ENCODE data around the gene LANCL3. TPM values are rescaled to one million over a fixed set of nuclear protein-coding genes. Genes with fewer than 3 reads are reported as not detected.
"Not testable (repeated sequence)": the region's sequence is repeated elsewhere in the genome, so short reads cannot be mapped to it uniquely, and the experiment has no call there.

LANCL3 gene
- under 1 TPM; 0.11 to 0.26 (median 0.20) TPM for polyA plus RNA-seq (ENCODE audit: insufficient read length in 4 of 4)

- not testable (repeated sequence) for DNase-seq (ENCODE audit: low read depth in 4 of 4, low spot score in 3 of 4)
Observed at GRCh38 chrX:37571426-37572107, at the start of gene LANCL3. LANCL3 (plus strand) TSS chrX:37571661; CDS start chrX:37571871, 210 bp downstream.

- DNase-seq (ENCODE audit: low read depth in 4 of 4, low spot score in 3 of 4): not testable (repeated sequence)
Observed at GRCh38 chrX:37523673-37524072, 47.8 kb upstream of the LANCL3 start.

GRCh38 chrX:37541991-37542390, 29.5 kb upstream of the LANCL3 start:
- no peak for DNase-seq (ENCODE audit: low read depth in 4 of 4, low spot score in 3 of 4)

- DNase-seq (ENCODE audit: low read depth in 4 of 4, low spot score in 3 of 4): no peak
Observed at GRCh38 chrX:37542791-37543190, 28.7 kb upstream of the LANCL3 start.

GRCh38 chrX:37543324-37543723, 28.1 kb upstream of the LANCL3 start:
- no peak for DNase-seq (ENCODE audit: low read depth in 4 of 4, low spot score in 3 of 4)

GRCh38 chrX:37544531-37544930, 26.9 kb upstream of the LANCL3 start:
- DNase-seq (ENCODE audit: low read depth in 4 of 4, low spot score in 3 of 4): not testable (repeated sequence)

GRCh38 chrX:37545066-37545465, 26.4 kb upstream of the LANCL3 start:
- no peak for DNase-seq (ENCODE audit: low read depth in 4 of 4, low spot score in 3 of 4)

GRCh38 chrX:37549619-37550018, 21.8 kb upstream of the LANCL3 start:
- not testable (repeated sequence) for DNase-seq (ENCODE audit: low read depth in 4 of 4, low spot score in 3 of 4)

- DNase-seq (ENCODE audit: low read depth in 4 of 4, low spot score in 3 of 4): no peak
Observed at GRCh38 chrX:37553476-37553875, 18.0 kb upstream of the LANCL3 start.

GRCh38 chrX:37565254-37565653, 6.2 kb upstream of the LANCL3 start:
- not testable (repeated sequence) for DNase-seq (ENCODE audit: low read depth in 4 of 4, low spot score in 3 of 4)

GRCh38 chrX:37570349-37570748, 1.1 kb upstream of the LANCL3 start:
- not testable (repeated sequence) for DNase-seq (ENCODE audit: low read depth in 4 of 4, low spot score in 3 of 4)

GRCh38 chrX:37572108-37572587, 687 bp downstream of the LANCL3 start:
- DNase-seq (ENCODE audit: low read depth in 4 of 4, low spot score in 3 of 4): not testable (repeated sequence)

- not testable (repeated sequence) for DNase-seq (ENCODE audit: low read depth in 4 of 4, low spot score in 3 of 4)
Observed at GRCh38 chrX:37573121-37573520, 1.7 kb downstream of the LANCL3 start.

GRCh38 chrX:37578045-37578444, 6.6 kb downstream of the LANCL3 start:
- no peak for DNase-seq (ENCODE audit: low read depth in 4 of 4, low spot score in 3 of 4)

GRCh38 chrX:37580080-37580479, 8.6 kb downstream of the LANCL3 start:
- DNase-seq (ENCODE audit: low read depth in 4 of 4, low spot score in 3 of 4): no peak

GRCh38 chrX:37587337-37587736, 15.9 kb downstream of the LANCL3 start:
- DNase-seq (ENCODE audit: low read depth in 4 of 4, low spot score in 3 of 4): not testable (repeated sequence)

GRCh38 chrX:37590047-37590446, 18.6 kb downstream of the LANCL3 start:
- DNase-seq (ENCODE audit: low read depth in 4 of 4, low spot score in 3 of 4): no peak

GRCh38 chrX:37594755-37595382, 23.4 kb downstream of the LANCL3 start:
- DNase-seq (ENCODE audit: low read depth in 4 of 4, low spot score in 3 of 4): no peak

- DNase-seq (ENCODE audit: low read depth in 4 of 4, low spot score in 3 of 4): no peak
Observed at GRCh38 chrX:37599729-37600128, 28.3 kb downstream of the LANCL3 start.

GRCh38 chrX:37603938-37604409, 32.5 kb downstream of the LANCL3 start:
- no peak for DNase-seq (ENCODE audit: low read depth in 4 of 4, low spot score in 3 of 4)

GRCh38 chrX:37607243-37607642, 35.8 kb downstream of the LANCL3 start:
- no peak for DNase-seq (ENCODE audit: low read depth in 4 of 4, low spot score in 3 of 4)

GRCh38 chrX:37608156-37608555, 36.7 kb downstream of the LANCL3 start:
- DNase-seq (ENCODE audit: low read depth in 4 of 4, low spot score in 3 of 4): no peak
